G401 (cell line): Measurements from ENCODE around the gene RNH1. TPM values are rescaled to one million over a fixed set of nuclear protein-coding genes. Genes with fewer than 3 reads are reported as not detected.

Experiments used
- DNase-seq: peaks from one replicate; pipeline ENCODE4 v3.0.0-alpha.2; 2015; ENCODE audit warnings: low spot score
- in situ Hi-C: cut with HindIII; loops from 2 replicates; pipeline ENCODE4 v1.10.0; 2016; ENCODE audit warnings: low sequenced_read_pairs, mixed read lengths
- total RNA-seq: library from RNA; depleted of rRNA; stranded (reverse); fragments of >200 nt; shearing (Covaris generic); gene quantifications from 2 replicates; pipeline ENCODE4 v1.2.3, GENCODE V29; 2014

The RNH1 gene
- total RNA-seq, 1 experiment from 2014 or later = 164 TPM

DNA sequence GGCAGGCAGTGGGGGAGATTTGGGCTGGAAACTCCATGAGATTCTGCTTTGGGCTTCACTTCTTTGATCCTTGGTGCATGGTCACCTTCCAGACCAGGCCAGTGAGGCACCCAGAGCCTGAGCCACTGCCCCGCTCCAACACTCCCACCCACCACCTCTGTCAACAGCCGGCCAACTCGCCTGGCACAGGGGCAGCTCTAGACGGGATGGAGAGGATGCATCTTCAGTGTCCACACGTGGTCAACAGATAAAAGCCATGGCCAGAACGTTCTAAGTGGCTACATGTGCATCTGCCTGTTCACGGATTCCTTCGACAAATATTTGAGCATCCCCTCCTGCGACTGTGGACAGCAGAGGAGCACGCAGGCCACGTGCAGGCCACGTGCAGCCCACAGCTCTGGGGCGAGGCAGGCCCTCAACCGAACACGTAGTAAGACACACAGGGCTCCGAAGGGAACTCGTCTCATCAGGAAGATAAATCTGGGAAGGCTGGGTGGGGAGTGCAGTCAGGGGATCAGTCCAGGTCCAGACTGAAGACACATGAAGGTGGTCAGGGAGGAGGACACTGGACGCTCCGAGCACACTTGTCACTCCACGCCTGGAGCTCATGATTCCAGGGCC, 31.5 kb upstream of the RNH1 start:
- DNase-seq = no peak
- in situ Hi-C loops = no loop called here

- in situ Hi-C loops = no loop called here
- no peak for DNase-seq
Measured at GRCh38 chr11:537622-538430, 30.8 kb upstream of the RNH1 start.

DNA sequence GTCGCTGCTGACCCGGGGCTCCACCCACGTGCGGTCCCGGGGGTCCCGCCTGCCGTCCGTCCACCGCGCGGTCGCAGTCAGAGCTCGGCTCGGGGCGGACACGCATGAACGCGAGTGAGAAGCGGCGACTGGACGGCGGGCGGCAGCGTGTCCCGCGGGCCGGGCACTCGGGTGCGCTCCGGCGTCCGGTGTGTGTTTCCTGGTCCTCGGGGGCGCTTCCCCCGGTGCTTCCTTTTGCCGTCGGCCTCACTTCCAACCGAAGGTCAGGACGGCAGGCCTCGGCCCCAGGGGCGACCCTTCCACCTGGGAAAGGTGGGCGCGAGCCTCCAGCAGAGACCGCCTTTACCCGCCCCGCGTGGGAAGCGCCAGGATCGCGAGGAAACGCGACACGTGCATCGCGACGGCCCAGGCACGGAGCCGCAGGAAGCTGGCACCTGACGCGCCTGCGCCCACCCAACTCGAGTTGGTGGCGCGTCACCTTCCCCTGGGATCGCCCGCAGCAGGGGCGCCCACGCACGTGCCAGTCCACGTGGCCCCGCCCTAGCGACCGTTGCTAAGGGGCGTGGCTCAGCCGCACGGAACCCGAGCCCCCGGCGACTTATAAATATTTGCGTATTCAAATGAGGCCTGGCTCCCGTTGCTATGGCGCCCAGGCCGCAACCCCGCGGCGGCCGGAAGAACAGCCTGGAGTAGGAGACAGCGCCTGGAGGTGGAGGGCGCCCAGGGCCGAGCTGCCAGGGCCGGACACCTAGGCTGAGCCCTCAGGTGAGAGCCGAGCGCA, 30.0 kb upstream of the RNH1 start, which contains the start of gene LRRC56:
TSS of gene LRRC56 (plus strand) at position 687 of the 781 bp plus-strand sequence. CDS start 3,158 bp downstream, outside the sequence.
- in situ Hi-C loops = no loop called here
- DNase-seq = peak; percentile 53

DNA sequence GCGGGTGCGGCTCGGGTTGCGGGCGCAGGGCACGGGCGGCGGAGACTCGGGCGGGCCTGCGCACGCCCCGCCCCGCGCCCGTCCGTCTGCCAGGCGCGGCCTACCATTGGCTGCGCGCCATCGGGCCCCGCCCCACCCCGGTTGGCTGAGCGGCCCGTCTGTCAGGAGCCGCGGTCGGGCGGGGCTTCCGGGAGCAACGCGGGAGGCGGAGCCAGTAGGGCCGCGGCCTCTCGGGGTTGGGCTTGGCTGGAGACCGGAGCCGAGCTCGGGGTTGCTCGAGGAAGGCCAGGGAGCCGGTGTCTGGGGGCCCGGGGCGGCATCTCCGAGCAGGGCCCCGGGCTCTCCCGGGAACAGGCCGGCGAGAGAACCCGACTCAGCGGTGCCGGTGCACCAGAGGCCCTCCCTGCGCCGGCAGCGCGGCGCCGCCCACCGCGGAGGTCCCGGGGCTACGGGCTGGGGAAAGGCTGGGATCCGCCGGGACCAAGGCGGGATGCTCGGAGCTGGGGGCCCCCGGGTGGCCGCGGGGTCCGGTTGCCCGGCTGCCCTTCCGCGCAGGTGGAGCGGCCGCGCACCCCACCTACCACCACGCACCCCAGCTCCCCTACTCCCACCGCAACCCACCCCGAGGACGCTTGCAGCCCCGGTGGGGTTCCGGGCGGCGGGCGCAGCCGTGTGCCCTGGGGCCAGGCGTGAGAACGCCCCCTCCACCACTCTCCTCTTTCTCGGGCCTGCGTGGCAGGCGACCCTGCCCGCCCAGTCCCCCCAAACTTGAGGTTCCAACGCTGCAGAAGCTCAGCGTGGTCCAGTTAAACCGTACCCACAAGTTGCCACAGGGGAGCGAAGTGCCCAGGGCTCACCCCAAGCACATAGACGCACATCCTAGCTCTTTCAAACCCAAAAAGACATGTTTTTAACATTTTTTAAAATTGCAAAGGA, 28.7 kb upstream of the RNH1 start, which contains the start of gene HRAS:
TSS of gene HRAS (minus strand) at position 58 of the 936 bp plus-strand sequence.
- peak; percentile 94 for DNase-seq
- in situ Hi-C loops = no loop called here

GRCh38 chr11:535210-535518, 28.1 kb upstream of the RNH1 start:
- DNase-seq = no peak
- in situ Hi-C loops = no loop called here

DNA sequence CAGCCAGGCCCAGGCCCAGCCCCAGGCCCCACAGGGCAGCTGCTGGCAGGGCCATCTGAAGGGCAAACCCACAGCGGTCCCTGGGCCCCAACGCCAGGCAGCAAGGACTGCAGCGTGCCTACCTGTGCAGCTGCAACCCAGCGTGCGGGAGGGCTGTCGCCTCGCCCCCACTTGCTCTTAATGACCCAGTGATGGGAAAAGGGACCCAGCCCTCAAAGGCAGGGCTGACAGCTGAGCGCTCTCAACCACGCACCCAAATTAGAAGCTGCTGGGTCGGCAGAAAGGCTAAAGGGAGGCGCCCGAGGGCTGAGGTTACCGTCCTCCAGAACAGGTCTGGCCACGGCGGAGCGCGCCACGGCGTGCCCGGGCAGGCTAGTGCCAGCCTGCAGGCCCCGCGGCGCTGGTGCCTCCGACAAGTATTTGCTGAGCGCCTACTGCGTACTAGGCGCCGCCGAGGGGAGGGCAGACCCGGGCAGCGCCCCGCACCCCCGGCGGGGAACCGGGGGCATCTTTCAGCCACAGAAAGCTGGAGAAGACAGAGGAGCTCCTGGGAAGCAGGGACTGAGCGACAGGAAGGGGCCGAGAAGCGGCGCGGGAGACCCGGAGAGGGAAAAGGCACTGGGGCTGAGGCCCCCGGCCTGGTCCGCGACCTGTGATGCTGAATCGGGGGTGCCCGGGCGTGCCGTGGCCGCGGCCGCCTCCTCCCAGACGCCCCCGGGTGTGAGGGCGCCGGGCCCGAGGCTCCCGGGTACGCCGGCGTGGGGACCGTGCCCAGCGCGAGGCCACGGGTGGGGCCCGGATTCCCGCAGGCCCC, 27.6 kb upstream of the RNH1 start:
- in situ Hi-C loops = no loop called here
- no peak for DNase-seq

DNA sequence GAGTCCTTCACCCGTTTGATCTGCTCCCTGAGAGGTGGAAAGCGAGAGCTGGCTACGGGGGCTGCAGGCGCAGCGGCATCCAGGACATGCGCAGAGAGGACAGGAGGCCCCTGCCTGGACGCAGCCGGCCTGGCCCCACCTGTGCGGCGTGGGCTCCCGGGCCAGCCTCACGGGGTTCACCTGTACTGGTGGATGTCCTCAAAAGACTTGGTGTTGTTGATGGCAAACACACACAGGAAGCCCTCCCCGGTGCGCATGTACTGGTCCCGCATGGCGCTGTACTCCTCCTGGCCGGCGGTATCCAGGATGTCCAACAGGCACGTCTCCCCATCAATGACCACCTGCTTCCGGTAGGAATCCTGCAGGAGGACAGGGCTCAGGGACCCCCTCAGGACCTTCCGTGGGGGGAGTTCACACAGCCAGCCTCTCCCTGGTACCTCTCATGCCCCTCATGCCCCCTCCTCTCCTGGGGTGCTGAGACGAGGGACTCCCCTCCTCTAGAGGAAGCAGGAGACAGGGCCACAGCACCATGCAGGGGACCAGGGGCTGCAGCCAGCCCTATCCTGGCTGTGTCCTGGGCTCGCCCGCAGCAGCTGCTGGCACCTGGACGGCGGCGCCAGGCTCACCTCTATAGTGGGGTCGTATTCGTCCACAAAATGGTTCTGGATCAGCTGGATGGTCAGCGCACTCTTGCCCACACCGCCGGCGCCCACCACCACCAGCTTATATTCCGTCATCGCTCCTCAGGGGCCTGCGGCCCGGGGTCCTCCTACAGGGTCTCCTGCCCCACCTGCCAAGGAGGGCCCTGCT, 26.7 kb upstream of the RNH1 start:
- in situ Hi-C loops = no loop called here
- no peak for DNase-seq

DNA sequence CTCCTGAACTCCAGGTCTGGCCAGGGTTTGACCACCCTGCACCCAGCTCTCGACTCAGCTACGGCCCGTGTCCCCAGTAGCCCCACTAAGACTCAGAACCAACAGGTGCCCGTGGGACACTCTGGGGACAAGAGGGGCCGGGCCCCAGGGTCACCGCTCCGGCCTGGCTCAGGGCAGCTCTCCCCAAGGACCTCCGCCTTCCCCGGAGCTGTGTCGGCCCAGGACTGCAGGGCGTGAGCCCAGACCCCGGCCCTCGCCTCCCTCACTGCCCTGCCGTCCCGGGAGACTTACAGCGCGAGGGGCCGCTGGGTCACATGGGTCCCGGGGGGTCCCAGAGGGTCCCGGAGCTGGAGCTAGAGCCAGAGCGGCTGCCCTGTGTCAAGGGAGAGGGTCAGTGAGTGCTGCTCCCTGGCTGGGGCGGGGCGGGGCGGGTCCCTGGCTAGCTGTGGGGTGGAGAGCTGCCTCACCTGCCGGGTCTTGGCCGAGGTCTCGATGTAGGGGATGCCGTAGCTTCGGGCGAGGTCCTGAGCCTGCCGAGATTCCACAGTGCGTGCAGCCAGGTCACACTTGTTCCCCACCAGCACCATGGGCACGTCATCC, 26.0 kb upstream of the RNH1 start:
- in situ Hi-C loops = no loop called here
- DNase-seq = no peak

DNA sequence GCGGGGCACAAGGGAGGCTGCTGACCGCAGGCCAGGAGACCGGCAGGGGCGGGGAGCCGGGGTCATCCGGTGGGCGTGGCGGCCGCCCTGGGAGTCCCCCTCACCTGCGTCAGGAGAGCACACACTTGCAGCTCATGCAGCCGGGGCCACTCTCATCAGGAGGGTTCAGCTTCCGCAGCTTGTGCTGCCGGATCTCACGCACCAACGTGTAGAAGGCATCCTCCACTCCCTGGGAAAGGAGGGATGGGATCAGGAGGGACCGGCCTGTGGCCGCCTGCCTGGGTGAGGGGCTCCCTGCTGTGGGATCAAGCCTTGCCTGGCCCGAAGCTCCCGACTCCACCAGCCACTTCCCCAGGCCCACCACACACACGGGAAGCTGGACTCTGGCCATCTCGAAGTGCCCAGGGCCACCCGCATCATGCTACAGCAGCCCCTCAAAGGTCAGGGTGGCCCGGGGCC, 25.5 kb upstream of the RNH1 start:
- DNase-seq = no peak
- in situ Hi-C loops = no loop called here

- DNase-seq = no peak
- in situ Hi-C loops = no loop called here
Measured at GRCh38 chr11:531919-532526, 25.0 kb upstream of the RNH1 start.

DNA sequence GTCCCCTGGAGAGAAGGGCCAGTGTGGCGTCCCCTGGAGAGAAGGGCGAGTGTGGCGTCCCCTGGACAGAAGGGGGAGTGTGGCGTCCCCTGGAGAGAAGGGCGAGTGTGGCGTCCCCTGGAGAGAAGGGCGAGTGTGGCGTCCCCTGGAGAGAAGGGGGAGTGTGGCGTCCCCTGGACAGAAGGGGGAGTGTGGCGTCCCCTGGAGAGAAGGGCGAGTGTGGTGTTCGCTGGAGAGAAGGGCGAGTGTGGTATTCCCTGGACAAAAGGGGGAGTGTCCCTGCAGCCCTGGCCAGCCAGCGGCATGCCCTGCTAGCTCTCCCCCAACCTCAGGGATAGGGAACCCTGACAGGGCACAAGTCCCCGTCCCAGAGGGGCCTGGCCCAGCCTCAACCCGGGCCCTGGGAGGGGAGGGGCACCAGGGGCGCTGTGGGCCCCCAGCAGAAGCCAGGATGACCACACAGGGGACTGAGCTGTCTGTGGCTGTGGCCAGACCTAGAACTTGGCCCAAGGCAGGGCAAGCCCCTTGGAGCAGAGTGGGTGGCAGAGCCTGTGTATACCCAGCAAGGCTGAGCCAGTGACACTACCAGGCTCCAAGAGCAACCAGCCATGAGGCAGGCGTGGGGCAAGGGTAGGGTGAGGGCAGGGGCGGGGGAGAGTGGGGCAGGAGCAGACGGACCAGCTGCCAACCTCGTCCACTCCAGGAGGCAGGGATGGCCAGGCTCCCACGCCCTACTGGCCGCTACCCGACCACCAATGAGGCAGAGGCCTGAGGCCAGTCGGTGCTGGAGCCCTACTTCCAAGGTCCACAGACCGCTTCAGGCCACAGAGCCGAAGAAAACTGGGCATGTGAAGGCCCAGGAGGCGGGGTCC, 24.2 kb upstream of the RNH1 start:
- no peak for DNase-seq
- in situ Hi-C loops = no loop called here

- in situ Hi-C loops = no loop called here
- no peak for DNase-seq
Measured at GRCh38 chr11:529728-530411, 22.8 kb upstream of the RNH1 start.

GRCh38 chr11:528815-529727, 22.0 kb upstream of the RNH1 start:
- in situ Hi-C loops = no loop called here
- no peak for DNase-seq

- no peak for DNase-seq
- in situ Hi-C loops = no loop called here
Measured at GRCh38 chr11:528166-528814, 21.2 kb upstream of the RNH1 start.
